ENCODE measurements around the gene SGSM1. TPM values are rescaled to one million over a fixed set of nuclear protein-coding genes. Genes with fewer than 3 reads are reported as not detected.

Gene SGSM1
- total RNA-seq, 1 experiment from 2014 or later = 0.29 TPM

DNA sequence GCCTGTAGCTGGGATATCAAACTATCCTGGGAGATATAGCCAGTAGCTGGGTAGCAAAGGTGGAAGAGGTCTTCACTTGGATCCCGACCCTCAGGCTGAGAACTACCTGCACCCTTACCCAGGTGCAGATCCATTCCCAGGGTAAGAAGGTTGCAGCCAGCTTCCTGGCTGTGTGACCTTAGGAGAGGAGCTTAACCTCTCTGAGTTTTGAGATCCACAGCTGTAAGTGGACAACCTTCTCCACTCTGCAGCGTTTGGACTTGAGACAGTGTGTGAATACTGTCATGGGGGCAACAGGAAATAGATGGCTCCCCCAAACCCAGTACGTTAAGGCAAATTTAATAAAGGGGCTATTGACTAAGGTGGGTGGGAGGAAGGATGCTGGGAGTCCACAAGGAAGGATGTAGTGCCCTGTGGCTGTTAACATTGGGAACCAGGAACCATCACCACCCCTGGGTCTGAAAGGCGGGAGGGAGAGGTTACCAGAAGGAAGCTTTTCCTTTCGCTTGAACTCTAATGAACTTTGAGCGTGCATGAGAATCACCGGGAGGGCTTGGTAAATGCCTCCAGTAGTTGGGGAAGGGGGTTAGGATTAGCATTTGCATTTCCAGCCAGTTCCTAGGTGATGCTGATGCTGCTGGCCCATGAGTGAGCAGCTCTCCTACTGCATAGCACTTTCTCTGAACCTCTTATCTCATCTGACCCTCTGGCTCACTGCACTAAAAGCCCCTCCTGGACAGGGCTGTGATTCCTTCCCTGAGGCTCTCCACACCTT is 24.4 kb downstream of the SGSM1 start:
- no peaks in the 10 kb centered on the region for H4K20me1 ChIP-seq (ENCODE audit: low read length)
- TF ChIP-seq EZH2phosphoT487 (IDR thresholded peaks at IDR 0.05; ENCODE audit: borderline replicate concordance, low read length) (no peak), EZH2 (IDR thresholded peaks at IDR 0.05; ENCODE audit: low read length, unreplicated experiment) (no peak)
- TF ChIP-seq, protein P1, sequence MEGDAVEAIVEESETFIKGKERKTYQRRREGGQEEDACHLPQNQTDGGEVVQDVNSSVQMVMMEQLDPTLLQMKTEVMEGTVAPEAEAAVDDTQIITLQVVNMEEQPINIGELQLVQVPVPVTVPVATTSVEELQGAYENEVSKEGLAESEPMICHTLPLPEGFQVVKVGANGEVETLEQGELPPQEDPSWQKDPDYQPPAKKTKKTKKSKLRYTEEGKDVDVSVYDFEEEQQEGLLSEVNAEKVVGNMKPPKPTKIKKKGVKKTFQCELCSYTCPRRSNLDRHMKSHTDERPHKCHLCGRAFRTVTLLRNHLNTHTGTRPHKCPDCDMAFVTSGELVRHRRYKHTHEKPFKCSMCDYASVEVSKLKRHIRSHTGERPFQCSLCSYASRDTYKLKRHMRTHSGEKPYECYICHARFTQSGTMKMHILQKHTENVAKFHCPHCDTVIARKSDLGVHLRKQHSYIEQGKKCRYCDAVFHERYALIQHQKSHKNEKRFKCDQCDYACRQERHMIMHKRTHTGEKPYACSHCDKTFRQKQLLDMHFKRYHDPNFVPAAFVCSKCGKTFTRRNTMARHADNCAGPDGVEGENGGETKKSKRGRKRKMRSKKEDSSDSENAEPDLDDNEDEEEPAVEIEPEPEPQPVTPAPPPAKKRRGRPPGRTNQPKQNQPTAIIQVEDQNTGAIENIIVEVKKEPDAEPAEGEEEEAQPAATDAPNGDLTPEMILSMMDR (conservative IDR thresholded peaks at IDR 0.05; ENCODE audit: low read depth, low read length) = no peak
- ChIA-PET POLR2A (ENCODE audit: unreplicated experiment) (no interaction called here), CTCF (no interaction called here)
- H3K79me2 ChIP-seq (ENCODE audit: low read length) = no peaks in the 10 kb centered on the region
- H2AFZ ChIP-seq (ENCODE audit: low read length) = no peak overlapping the region
- no peak overlapping the region for H3K4me2 ChIP-seq (ENCODE audit: low read length)
- no peaks in the 10 kb centered on the region for H3K27me3 ChIP-seq (ENCODE audit: low read length)
- no peaks in the 10 kb centered on the region for H3K4me1 ChIP-seq (ENCODE audit: insufficient read depth, low read length)
- DNase-seq = no peak
- H3K36me3 ChIP-seq (ENCODE audit: low read depth, low read length) = no peaks in the 10 kb centered on the region
- no peak for ATAC-seq
- no peak overlapping the region for H3K27ac ChIP-seq (ENCODE audit: low read length)
- H3K9me2 ChIP-seq (replicated peaks; ENCODE audit: low read length) = no peaks in the 10 kb centered on the region
- H3K4me3 ChIP-seq (ENCODE audit: low read length) = no peak overlapping the region
- BruUV-seq (replicated peaks) = no TSS peak
- no peaks in the 10 kb centered on the region for H3K9me3 ChIP-seq (ENCODE audit: low read length)
- H3K9ac ChIP-seq (ENCODE audit: low read length) = no peak overlapping the region
- no peaks in the 10 kb centered on the region for H3F3A ChIP-seq (ENCODE audit: low read length, unreplicated experiment)
- intact Hi-C loops (cut with micrococcal nuclease) = no loop called here

DNA sequence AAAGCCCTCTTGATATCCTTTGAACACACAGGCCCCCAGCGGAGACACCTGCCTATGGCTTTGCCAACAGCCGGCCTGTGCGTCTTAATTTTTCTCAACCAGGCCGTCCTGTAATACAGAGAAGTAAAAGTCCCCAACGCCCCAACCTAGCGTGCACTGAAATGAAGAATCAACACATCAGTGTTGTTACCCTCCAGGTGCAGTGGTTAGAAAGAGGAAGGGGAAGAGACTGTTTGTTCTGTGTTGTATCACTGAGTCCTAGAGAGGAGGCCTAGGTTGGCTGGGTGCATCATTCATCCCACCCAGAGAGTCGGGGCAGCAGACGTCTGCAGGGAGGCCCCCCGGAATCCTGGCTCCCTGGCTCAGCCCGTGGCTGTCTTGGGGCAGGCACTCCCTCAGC is 25.7 kb downstream of the SGSM1 start:
- Histone ChIP-seq H3K4me1 (ENCODE audit: insufficient read depth, low read length) (no peaks in the 10 kb centered on the region), H3K9me2 (replicated peaks; ENCODE audit: low read length) (no peaks in the 10 kb centered on the region), H3K9ac (ENCODE audit: low read length) (no peak overlapping the region), H2AFZ (ENCODE audit: low read length) (no peak overlapping the region), H3K79me2 (ENCODE audit: low read length) (no peaks in the 10 kb centered on the region), H3K27me3 (ENCODE audit: low read length) (no peaks in the 10 kb centered on the region), H3K36me3 (ENCODE audit: low read depth, low read length) (no peaks in the 10 kb centered on the region), H3K9me3 (ENCODE audit: low read length) (no peaks in the 10 kb centered on the region), H3F3A (ENCODE audit: low read length, unreplicated experiment) (no peaks in the 10 kb centered on the region), H4K20me1 (ENCODE audit: low read length) (no peaks in the 10 kb centered on the region), H3K27ac (ENCODE audit: low read length) (no peak overlapping the region), H3K4me2 (ENCODE audit: low read length) (no peak overlapping the region), H3K4me3 (ENCODE audit: low read length) (no peak overlapping the region)
- intact Hi-C loops (cut with micrococcal nuclease) = no loop called here
- no TSS peak for BruUV-seq (replicated peaks)
- CTCF ChIA-PET = no interaction called here
- no peak for DNase-seq
- TF ChIP-seq EZH2phosphoT487 (IDR thresholded peaks at IDR 0.05; ENCODE audit: borderline replicate concordance, low read length) (no peak), EZH2 (IDR thresholded peaks at IDR 0.05; ENCODE audit: low read length, unreplicated experiment) (no peak)
- TF ChIP-seq, protein P1 (conservative IDR thresholded peaks at IDR 0.05; ENCODE audit: low read depth, low read length) = no peak
- no peak for ATAC-seq
- POLR2A ChIA-PET (ENCODE audit: unreplicated experiment) = no interaction called here

DNA sequence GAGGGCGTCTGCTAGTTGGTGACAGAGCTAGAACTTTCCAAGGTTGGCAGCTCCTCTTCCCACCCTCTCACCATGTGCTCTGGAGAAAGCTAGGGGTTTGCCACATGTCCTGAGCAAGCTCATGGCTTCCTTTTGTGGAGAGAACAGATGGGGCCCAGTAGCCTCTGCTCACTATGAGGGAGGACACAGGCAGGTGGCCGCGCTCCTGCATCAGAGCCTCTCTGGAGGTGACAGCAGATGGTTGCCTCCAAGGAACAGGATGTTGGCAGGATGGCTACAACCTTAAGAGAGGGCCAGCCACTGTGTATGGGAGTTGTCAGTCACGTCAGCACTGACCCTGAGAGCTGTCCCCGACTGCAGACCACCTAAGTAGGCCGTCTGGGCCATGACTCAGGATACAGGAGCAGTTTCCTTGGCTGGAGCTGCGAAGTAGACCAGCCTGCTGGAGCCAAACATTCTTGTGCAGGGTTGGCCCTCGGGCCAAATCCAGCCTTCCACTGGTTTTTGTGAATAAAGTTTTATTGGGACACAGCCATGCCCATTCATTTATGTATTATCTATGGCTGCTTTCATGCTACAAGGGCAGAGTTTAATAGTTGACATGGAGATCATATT is 28.0 kb downstream of the SGSM1 start:
- no peaks in the 10 kb centered on the region for H3K4me1 ChIP-seq (ENCODE audit: insufficient read depth, low read length)
- no peak overlapping the region for H3K4me2 ChIP-seq (ENCODE audit: low read length)
- ATAC-seq = no peak
- H3K9me3 ChIP-seq (ENCODE audit: low read length) = no peaks in the 10 kb centered on the region
- intact Hi-C loops (cut with micrococcal nuclease) = no loop called here
- H3F3A ChIP-seq (ENCODE audit: low read length, unreplicated experiment) = no peaks in the 10 kb centered on the region
- H3K9me2 ChIP-seq (replicated peaks; ENCODE audit: low read length) = no peaks in the 10 kb centered on the region
- DNase-seq = no peak
- H3K27me3 ChIP-seq (ENCODE audit: low read length) = no peaks in the 10 kb centered on the region
- H3K9ac ChIP-seq (ENCODE audit: low read length) = no peak overlapping the region
- no TSS peak for BruUV-seq (replicated peaks)
- no peak overlapping the region for H3K4me3 ChIP-seq (ENCODE audit: low read length)
- POLR2A ChIA-PET (ENCODE audit: unreplicated experiment) = no interaction called here
- H4K20me1 ChIP-seq (ENCODE audit: low read length) = no peaks in the 10 kb centered on the region
- CTCF ChIA-PET = no interaction called here
- no peaks in the 10 kb centered on the region for H3K36me3 ChIP-seq (ENCODE audit: low read depth, low read length)
- no peaks in the 10 kb centered on the region for H3K79me2 ChIP-seq (ENCODE audit: low read length)
- H2AFZ ChIP-seq (ENCODE audit: low read length) = no peak overlapping the region
- no peak for TF ChIP-seq EZH2 (IDR thresholded peaks at IDR 0.05; ENCODE audit: low read length, unreplicated experiment)
- TF ChIP-seq EZH2phosphoT487 (IDR thresholded peaks at IDR 0.05; ENCODE audit: borderline replicate concordance, low read length) = no peak
- TF ChIP-seq, protein P1 (conservative IDR thresholded peaks at IDR 0.05; ENCODE audit: low read depth, low read length) = no peak
- H3K27ac ChIP-seq (ENCODE audit: low read length) = no peak overlapping the region
